ENCODE measurements around the gene RYR2. TPM values are rescaled to one million over a fixed set of nuclear protein-coding genes. Genes with fewer than 3 reads are reported as not detected.

RYR2 gene
- total and polyA plus RNA-seq, 2 donors (not counting 1 experiment from before 2014, with no cell fraction given), result not detected

- DNase-seq (no peak), ATAC-seq (ENCODE audit: low read depth) (no peak)
- intact Hi-C loops (cut with micrococcal nuclease), result no loop called here
- no peak overlapping the region for H3K27ac Mint-ChIP-seq
- ChIA-PET CTCF (no interaction called here), POLR2A (no interaction called here)
- Histone ChIP-seq H3K4me3 (ENCODE audit: control extremely low read depth in 1 of 5, extremely low read depth in 1 of 5, insufficient read depth in 1 of 5, low read depth in 2 of 5, low read length in 4 of 5) (no peak overlapping the region), H4K20me1 (ENCODE audit: control insufficient read depth, insufficient read depth, low read length, poor library complexity, severe bottlenecking) (no peaks in the 10 kb centered on the region), H3K4me1 (ENCODE audit: control insufficient read depth in 2 of 2, insufficient read depth in 2 of 2, low read length in 2 of 2) (no peaks in the 10 kb centered on the region), H3K9ac (ENCODE audit: low read length) (no peak overlapping the region), H3K27ac (ENCODE audit: low read length in 2 of 2) (no peak overlapping the region), H2AFZ (ENCODE audit: insufficient read depth, low read depth, low read length, poor library complexity, severe bottlenecking) (no peak overlapping the region), H3K27me3 (replicated peaks in 1 of 4; ENCODE audit: control extremely low read depth in 1 of 4, control insufficient read depth in 3 of 4, insufficient read depth in 4 of 4, low read length in 3 of 4) (no peaks in the 10 kb centered on the region), H3K36me3 (replicated peaks in 1 of 2; ENCODE audit: control extremely low read depth in 1 of 2, control insufficient read depth in 1 of 2, extremely low read depth in 1 of 2, insufficient read depth in 2 of 2, low read length in 1 of 2) (no peaks in the 10 kb centered on the region), H3K79me2 (ENCODE audit: control insufficient read depth, insufficient read depth, low read length) (no peaks in the 10 kb centered on the region), H3K4me2 (replicated peaks; ENCODE audit: low read depth, low read length, poor library complexity, severe bottlenecking) (no peak overlapping the region), H3K9me3 (ENCODE audit: control extremely low read depth in 1 of 3, control insufficient read depth in 2 of 3, insufficient read depth in 1 of 3, low read length in 2 of 3) (no peaks in the 10 kb centered on the region)
- no peaks in the 10 kb centered on the region for H3K27me3 Mint-ChIP-seq
- TF ChIP-seq, protein P1, sequence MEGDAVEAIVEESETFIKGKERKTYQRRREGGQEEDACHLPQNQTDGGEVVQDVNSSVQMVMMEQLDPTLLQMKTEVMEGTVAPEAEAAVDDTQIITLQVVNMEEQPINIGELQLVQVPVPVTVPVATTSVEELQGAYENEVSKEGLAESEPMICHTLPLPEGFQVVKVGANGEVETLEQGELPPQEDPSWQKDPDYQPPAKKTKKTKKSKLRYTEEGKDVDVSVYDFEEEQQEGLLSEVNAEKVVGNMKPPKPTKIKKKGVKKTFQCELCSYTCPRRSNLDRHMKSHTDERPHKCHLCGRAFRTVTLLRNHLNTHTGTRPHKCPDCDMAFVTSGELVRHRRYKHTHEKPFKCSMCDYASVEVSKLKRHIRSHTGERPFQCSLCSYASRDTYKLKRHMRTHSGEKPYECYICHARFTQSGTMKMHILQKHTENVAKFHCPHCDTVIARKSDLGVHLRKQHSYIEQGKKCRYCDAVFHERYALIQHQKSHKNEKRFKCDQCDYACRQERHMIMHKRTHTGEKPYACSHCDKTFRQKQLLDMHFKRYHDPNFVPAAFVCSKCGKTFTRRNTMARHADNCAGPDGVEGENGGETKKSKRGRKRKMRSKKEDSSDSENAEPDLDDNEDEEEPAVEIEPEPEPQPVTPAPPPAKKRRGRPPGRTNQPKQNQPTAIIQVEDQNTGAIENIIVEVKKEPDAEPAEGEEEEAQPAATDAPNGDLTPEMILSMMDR (IDR thresholded peaks at IDR 0.05), result no peak
- TF ChIP-seq EZH2 (IDR thresholded peaks at IDR 0.05; ENCODE audit: borderline replicate concordance, insufficient read depth, low read depth, low read length, poor library complexity, severe bottlenecking), result no peak
- H3K9me3 Mint-ChIP-seq (ENCODE audit: insufficient read depth), result no peaks in the 10 kb centered on the region
- H3K4me1 Mint-ChIP-seq, result no peaks in the 10 kb centered on the region
- no peak overlapping the region for H3K4me3 Mint-ChIP-seq
- WGBS (ENCODE audit: insufficient coverage), result no CpG with 5 or more reads among the region's 2 CpGs
These were observed 169.6 kb downstream of the RYR2 start for GRCh38 chr1:237211540-237211939.

DNA sequence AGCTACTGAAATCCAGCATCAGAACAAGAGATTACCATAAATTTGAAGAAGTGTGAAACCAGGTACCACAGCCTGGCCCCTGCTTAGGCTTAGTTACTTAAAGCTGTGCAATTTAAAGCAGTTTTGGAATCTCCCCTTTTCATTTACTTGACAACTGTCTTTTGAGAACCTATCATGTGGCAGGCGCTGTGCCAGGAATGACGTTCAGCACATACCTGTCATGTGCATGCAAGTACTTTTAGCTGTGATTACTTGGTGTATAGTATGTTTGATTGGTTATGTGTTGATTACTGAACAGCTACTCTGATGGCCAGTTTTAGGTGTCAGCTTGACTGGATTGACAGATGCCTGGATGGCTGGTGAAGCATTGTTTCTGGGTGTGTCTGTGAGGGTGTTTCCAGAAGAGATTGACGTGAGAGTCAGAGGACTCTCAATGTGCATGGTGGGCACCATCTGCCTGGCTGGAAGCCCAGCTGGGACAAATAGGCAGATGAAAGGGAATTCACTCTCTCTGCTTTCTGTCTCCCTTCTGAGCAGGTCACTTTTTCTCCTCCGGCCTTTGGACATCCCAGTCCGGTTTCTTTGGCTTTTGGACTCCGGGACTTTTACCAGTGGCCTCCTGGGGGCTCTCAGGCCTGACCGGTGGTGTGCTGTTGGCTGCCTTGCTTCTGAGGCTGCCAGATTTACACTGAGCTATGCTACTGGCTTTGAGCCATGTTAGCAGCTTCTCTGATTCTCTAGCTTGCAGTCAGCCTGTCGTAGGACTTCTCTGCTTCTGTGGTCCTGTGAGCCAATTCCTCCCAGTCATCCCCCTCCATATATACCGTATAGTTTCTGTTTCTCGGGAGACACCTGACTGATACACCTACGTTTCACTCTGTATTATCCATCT is 178.0 kb downstream of the RYR2 start:
- ATAC-seq (ENCODE audit: low read depth) (no peak), DNase-seq (no peak)
- no peaks in the 10 kb centered on the region for H4K20me1 ChIP-seq (ENCODE audit: control insufficient read depth, insufficient read depth, low read length, poor library complexity, severe bottlenecking)
- no peaks in the 10 kb centered on the region for H3K79me2 ChIP-seq (ENCODE audit: control insufficient read depth, insufficient read depth, low read length)
- H3K4me3 Mint-ChIP-seq, result no peak overlapping the region
- no peak for TF ChIP-seq EZH2 (IDR thresholded peaks at IDR 0.05; ENCODE audit: borderline replicate concordance, insufficient read depth, low read depth, low read length, poor library complexity, severe bottlenecking)
- TF ChIP-seq, protein P1 (IDR thresholded peaks at IDR 0.05), result no peak
- 80% methylated on average over 8 of the region's 11 CpGs for WGBS (ENCODE audit: insufficient coverage)
- no peaks in the 10 kb centered on the region for H3K9me3 Mint-ChIP-seq (ENCODE audit: insufficient read depth)
- H3K27ac Mint-ChIP-seq, result no peak overlapping the region
- POLR2A ChIA-PET, result no interaction called here
- no peaks in the 10 kb centered on the region for H3K36me3 ChIP-seq (replicated peaks in 1 of 2; ENCODE audit: control extremely low read depth in 1 of 2, control insufficient read depth in 1 of 2, extremely low read depth in 1 of 2, insufficient read depth in 2 of 2, low read length in 1 of 2)
- H3K27me3 ChIP-seq (replicated peaks in 1 of 4; ENCODE audit: control extremely low read depth in 1 of 4, control insufficient read depth in 3 of 4, insufficient read depth in 4 of 4, low read length in 3 of 4), result no peaks in the 10 kb centered on the region
- CTCF ChIA-PET, result no interaction called here
- intact Hi-C loops (cut with micrococcal nuclease), result no loop called here
- H2AFZ ChIP-seq (ENCODE audit: insufficient read depth, low read depth, low read length, poor library complexity, severe bottlenecking), result no peak overlapping the region
- H3K4me1 Mint-ChIP-seq, result no peaks in the 10 kb centered on the region
- no peak overlapping the region for H3K27ac ChIP-seq (ENCODE audit: low read length in 2 of 2)
- H3K4me3 ChIP-seq (ENCODE audit: control extremely low read depth in 1 of 5, extremely low read depth in 1 of 5, insufficient read depth in 1 of 5, low read depth in 2 of 5, low read length in 4 of 5), result no peak overlapping the region
- no peak overlapping the region for H3K9ac ChIP-seq (ENCODE audit: low read length)
- no peak overlapping the region for H3K4me2 ChIP-seq (replicated peaks; ENCODE audit: low read depth, low read length, poor library complexity, severe bottlenecking)
- no peaks in the 10 kb centered on the region for H3K27me3 Mint-ChIP-seq
- no peaks in the 10 kb centered on the region for H3K4me1 ChIP-seq (ENCODE audit: control insufficient read depth in 2 of 2, insufficient read depth in 2 of 2, low read length in 2 of 2)
- H3K9me3 ChIP-seq (ENCODE audit: control extremely low read depth in 1 of 3, control insufficient read depth in 2 of 3, insufficient read depth in 1 of 3, low read length in 2 of 3), result no peaks in the 10 kb centered on the region
